ENCODE measurements around the gene ETNK2.

DNA sequence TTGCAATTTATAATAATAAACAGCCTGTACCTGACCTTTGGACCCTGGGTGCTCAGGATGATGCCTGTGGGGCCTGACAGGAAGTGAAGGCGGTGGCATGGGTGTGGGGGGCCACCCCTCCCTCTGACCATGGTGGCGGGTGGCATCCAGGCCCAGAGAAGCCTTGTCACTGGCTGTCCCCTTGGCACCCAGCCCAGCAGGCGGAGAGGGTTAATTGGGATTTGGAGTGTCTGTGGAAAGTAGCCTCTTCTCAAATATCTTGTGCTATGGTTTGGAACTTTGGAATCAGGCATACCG is 58.5 kb downstream of the ETNK2 start:
- no peak for TF ChIP-seq CTCF (conservative IDR thresholded peaks at IDR 0.05; ENCODE audit: low read depth, low read length)
- TF ChIP-seq RCOR1 (IDR thresholded peaks at IDR 0.05; ENCODE audit: insufficient replicate concordance, low read length) = no peak
- TF ChIP-seq RAD21 (IDR thresholded peaks at IDR 0.05; ENCODE audit: low read length) = no peak
- no peak for TF ChIP-seq POLR2A (IDR thresholded peaks at IDR 0.05; ENCODE audit: low read depth, low read length)
